Mucosa of rectum (tissue), 2 donors: ENCODE results near the gene RRAGD.

ENCODE experiments used
- H3K27ac ChIP-seq, 2 donors: one replicate each; pipeline ENCODE4 v1.7.0; 2013; ENCODE audit warnings: inconsistent platforms in 2 of 2, low read depth in 2 of 2, low read length in 2 of 2
- H3K27me3 ChIP-seq, 2 donors: one replicate each; pipeline ENCODE4 v1.7.0; 2013; ENCODE audit warnings: low read length in 2 of 2; ENCODE audit not compliant: control insufficient read depth in 2 of 2, insufficient read depth in 2 of 2
- H3K36me3 ChIP-seq, 2 donors: one replicate each; pipeline ENCODE4 v1.7.0; 2013; ENCODE audit warnings: low read length in 2 of 2; ENCODE audit not compliant: control insufficient read depth in 2 of 2, insufficient read depth in 2 of 2
- H3K4me1 ChIP-seq, 2 donors: one replicate each; pipeline ENCODE4 v1.7.0; 2013; ENCODE audit warnings: low read length in 2 of 2, mild to moderate bottlenecking in 1 of 2; ENCODE audit not compliant: control insufficient read depth in 2 of 2, insufficient read depth in 2 of 2
- H3K4me3 ChIP-seq, 2 donors: one replicate each; pipeline ENCODE4 v1.7.0; 2013; ENCODE audit warnings: low read length in 2 of 2
- H3K9ac ChIP-seq, 2 donors: one replicate each; pipeline ENCODE4 v1.7.0; 2013; ENCODE audit warnings: low read length in 2 of 2, low read depth in 1 of 2, mild to moderate bottlenecking in 1 of 2
- H3K9me3 ChIP-seq, 2 donors: one replicate each; pipeline ENCODE4 v1.7.0; 2013; ENCODE audit warnings: low read length in 2 of 2; ENCODE audit not compliant: control insufficient read depth in 2 of 2
- donor health status: healthy.
- donor health status: Normal muscosa, but diverticular disease.

RRAGD gene

GRCh38 chr6:89413006-89413400, 930 bp upstream of the RRAGD start:
- H3K27me3 ChIP-seq: peaks cover 16 to 20% of the 10 kb centered on the region in 2 donors
- no peaks in the 10 kb centered on the region for H3K36me3 ChIP-seq
- peak overlapping the region in 1 of 2 donors; percentile 38 for H3K27ac ChIP-seq
- peak overlapping the region; percentile 67 to 92 for H3K4me3 ChIP-seq
- peak overlapping the region in 1 of 2 donors; percentile 47 for H3K9ac ChIP-seq
- no peaks in the 10 kb centered on the region for H3K9me3 ChIP-seq
- H3K4me1 ChIP-seq: peaks cover 8% of the 10 kb centered on the region in 2 donors

- peaks cover 13 to 20% of the 10 kb centered on the region in 2 donors for H3K27me3 ChIP-seq
- H3K27ac ChIP-seq: peak overlapping the region in 1 of 2 donors; percentile 16
- no peaks in the 10 kb centered on the region for H3K9me3 ChIP-seq
- H3K36me3 ChIP-seq: no peaks in the 10 kb centered on the region
- peak overlapping the region; percentile 67 to 92 for H3K4me3 ChIP-seq
- H3K4me1 ChIP-seq: peaks cover 8% of the 10 kb centered on the region in 2 donors
- peak overlapping the region; percentile 1 to 68 for H3K9ac ChIP-seq
These were observed 665 bp downstream of the RRAGD start for GRCh38 chr6:89411145-89412070.

DNA sequence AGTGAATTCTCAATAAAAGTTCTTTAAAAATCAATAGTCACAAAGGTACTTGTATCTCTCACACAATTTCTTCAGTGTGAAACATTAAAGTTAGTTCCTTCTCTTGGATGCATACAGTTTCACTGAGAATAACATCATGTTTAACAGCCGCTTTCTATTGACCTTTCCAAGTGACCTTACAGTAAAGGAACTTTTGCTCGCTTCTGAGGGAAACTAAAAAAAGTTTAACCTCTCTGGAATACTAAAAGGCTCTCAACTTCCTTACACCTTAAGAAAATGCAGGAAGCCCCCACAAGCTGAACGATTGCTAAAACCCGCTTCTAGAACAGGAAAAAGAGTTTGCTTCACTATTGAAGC, 1.3 kb downstream of the RRAGD start:
- Histone ChIP-seq H3K9me3 (no peaks in the 10 kb centered on the region), H3K36me3 (no peaks in the 10 kb centered on the region), H3K27me3 (peaks cover 13 to 20% of the 10 kb centered on the region in 2 donors), H3K9ac (peak overlapping the region; percentile 1 to 68), H3K4me1 (peaks cover 8% of the 10 kb centered on the region in 2 donors), H3K4me3 (peak overlapping the region; percentile 67 to 92), H3K27ac (no peak overlapping the region)

DNA sequence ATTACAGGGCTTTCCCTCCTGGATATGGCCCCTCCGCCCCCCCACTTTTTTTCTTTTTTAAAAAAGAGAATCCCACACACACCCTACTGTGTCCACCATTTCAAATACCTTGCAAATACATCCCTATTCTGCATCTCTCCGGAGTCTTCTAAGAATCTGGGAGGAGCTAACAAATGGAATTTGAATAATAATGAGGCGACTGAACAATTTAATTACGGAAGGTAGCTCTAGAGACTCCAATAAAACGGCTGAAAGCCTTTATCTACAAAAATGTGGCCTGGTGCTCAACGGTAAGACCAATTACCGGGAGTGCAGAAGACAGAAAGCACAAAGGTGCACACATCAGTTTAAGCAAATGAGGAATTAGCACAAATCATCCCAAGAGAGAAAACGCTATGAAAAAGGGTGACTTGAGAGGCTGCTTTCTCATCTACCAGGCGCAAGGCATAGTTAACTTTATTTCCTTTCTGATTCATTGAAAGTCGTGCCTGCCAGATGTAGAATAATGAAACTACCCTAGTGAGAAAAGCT, 1.8 kb downstream of the RRAGD start:
- peaks cover 8% of the 10 kb centered on the region in 2 donors for H3K4me1 ChIP-seq
- peaks cover 13 to 20% of the 10 kb centered on the region in 2 donors for H3K27me3 ChIP-seq
- H3K4me3 ChIP-seq: peak overlapping the region in 1 of 2 donors; percentile 67
- no peaks in the 10 kb centered on the region for H3K9me3 ChIP-seq
- peak overlapping the region in 1 of 2 donors; percentile 1 for H3K9ac ChIP-seq
- no peak overlapping the region for H3K27ac ChIP-seq
- H3K36me3 ChIP-seq: no peaks in the 10 kb centered on the region

GRCh38 chr6:89409461-89410035, 2.5 kb downstream of the RRAGD start:
- Histone ChIP-seq H3K9me3 (no peaks in the 10 kb centered on the region), H3K27me3 (peaks cover 13 to 20% of the 10 kb centered on the region in 2 donors), H3K4me3 (no peak overlapping the region), H3K36me3 (no peaks in the 10 kb centered on the region), H3K27ac (no peak overlapping the region), H3K4me1 (peaks cover 8% of the 10 kb centered on the region in 2 donors), H3K9ac (no peak overlapping the region)

DNA sequence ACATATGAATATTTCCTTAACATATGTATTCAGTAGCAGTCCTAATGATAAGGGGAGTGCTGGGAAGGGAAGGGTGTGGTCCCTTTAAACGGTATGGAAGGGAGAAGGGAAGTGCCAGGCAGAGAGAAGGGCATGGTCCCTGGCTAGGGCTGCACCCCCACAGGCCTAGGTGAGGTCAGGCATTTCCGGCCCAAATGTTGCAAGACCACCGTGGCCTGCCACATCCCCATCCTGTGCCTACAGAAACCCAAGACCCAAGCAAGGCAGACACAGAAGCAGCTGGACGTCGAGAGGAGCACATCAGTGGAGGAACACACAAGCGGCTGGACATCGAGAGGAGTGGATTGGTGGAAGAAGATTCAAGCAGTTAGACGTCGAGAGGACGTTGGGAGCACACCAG, 5.9 kb downstream of the RRAGD start:
- no peak overlapping the region for H3K4me3 ChIP-seq
- no peaks in the 10 kb centered on the region for H3K9me3 ChIP-seq
- H3K4me1 ChIP-seq: peaks cover 0 to 3% of the 10 kb centered on the region in 2 donors
- H3K27ac ChIP-seq: no peak overlapping the region
- H3K36me3 ChIP-seq: no peaks in the 10 kb centered on the region
- peaks cover under 1 to 2% of the 10 kb centered on the region in 2 donors for H3K27me3 ChIP-seq
- H3K9ac ChIP-seq: no peak overlapping the region

DNA sequence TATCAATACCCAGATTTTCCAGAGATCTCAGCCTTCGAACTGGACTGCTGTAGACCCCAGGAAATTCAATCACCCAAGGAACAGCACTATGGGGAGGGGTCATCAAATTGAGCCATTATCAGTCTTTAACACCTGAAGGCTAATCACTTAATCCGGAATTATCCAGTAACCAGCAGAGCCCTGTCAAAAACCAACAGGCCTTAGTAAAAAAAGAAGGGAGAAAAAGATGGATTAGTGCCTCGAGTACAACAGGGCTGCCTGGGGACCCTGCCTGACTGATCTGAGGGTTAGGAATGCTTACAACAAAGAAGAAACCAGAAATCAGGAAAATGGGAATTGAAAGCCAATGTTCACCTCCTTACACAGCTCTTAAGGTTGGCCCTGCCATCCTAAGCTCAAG, 7.6 kb downstream of the RRAGD start:
- Histone ChIP-seq H3K27ac (no peak overlapping the region), H3K4me3 (no peak overlapping the region), H3K9me3 (no peaks in the 10 kb centered on the region), H3K27me3 (peaks cover 0 to 2% of the 10 kb centered on the region in 2 donors), H3K9ac (no peak overlapping the region), H3K4me1 (no peaks in the 10 kb centered on the region), H3K36me3 (no peaks in the 10 kb centered on the region)

DNA sequence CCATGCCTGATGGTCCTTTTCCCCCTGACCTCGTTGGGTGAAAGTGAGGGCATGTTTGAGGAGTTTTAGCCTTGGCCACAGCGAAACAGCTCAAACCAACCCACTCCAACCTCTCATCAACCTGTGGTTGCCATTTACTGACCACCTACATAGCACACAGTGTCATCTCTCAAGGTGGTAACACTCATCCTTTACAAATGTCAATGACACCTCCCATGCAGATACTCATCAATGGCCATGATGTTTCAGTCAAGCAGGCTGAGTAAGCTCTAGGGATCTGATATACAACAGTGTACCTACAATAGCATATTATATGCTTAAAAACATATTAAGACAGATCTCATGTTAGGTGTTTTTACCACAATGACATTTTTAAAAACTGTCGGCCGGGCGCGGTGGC, 9.3 kb downstream of the RRAGD start:
- Histone ChIP-seq H3K4me1 (no peaks in the 10 kb centered on the region), H3K4me3 (no peak overlapping the region), H3K9me3 (no peaks in the 10 kb centered on the region), H3K36me3 (no peaks in the 10 kb centered on the region), H3K27me3 (peaks cover 0 to 2% of the 10 kb centered on the region in 2 donors), H3K9ac (no peak overlapping the region), H3K27ac (no peak overlapping the region)

DNA sequence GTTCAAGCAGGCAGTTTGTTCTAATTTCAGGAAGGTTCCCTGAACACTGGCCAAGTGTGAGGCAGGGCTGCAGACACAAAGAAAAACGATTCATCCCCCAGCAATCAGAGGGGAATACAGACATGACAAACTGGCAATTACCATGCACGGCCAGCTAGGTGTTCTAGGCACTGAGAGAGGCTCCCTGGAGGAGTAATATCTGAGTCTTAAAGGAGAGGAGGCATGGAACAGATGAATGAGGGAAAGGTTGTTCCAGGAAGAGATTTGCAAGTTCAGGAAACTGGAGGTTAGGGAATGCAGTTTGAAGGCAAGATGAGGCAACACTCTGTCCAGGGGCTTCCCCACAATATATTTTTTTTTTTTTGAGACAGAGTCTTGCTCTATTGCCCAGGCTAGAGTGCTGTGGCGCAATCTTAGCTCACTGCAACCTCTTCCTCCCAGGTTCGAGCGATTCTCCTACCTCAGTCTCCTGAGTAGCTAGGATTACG, 11.1 kb downstream of the RRAGD start:
- peaks cover 0 to 2% of the 10 kb centered on the region in 2 donors for H3K27me3 ChIP-seq
- no peak overlapping the region for H3K27ac ChIP-seq
- H3K9me3 ChIP-seq: no peaks in the 10 kb centered on the region
- no peak overlapping the region for H3K9ac ChIP-seq
- H3K4me3 ChIP-seq: no peak overlapping the region
- no peaks in the 10 kb centered on the region for H3K36me3 ChIP-seq
- H3K4me1 ChIP-seq: no peaks in the 10 kb centered on the region

- Histone ChIP-seq H3K27ac (no peak overlapping the region), H3K9ac (no peak overlapping the region), H3K9me3 (no peaks in the 10 kb centered on the region), H3K4me3 (no peak overlapping the region), H3K4me1 (no peaks in the 10 kb centered on the region), H3K27me3 (peaks cover 0 to 2% of the 10 kb centered on the region in 2 donors), H3K36me3 (no peaks in the 10 kb centered on the region)
These were observed 12.0 kb downstream of the RRAGD start for GRCh38 chr6:89400050-89400449.
